ENCODE measurements around the gene TTC13. TPM values are rescaled to one million over a fixed set of nuclear protein-coding genes. Genes with fewer than 3 reads are reported as not detected.

TTC13 gene
- total and polyA plus RNA-seq, 10 of the 15 experiments (the other 5 are each of a cell fraction or from before 2014, with no cell fraction given) = 5.8 to 30.8 (median 18.5) TPM

DNA sequence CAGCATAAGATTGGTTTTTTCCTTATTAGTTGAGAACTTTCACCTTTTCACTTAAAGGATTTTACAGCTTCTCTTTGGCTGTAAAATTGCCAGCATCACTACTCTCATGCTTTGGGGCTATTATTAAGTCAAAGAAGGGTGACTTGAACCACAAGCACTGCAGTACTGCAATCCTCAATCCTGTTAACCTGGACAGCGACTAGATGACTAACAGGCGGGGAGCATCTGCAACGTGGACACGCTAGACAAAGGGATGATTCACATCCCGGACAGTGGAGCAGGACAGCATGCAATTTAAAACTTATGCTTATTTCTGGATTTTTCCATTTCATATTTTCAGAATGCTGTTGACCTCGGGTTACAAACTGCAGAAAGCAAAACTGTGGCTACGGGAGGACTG, 8.3 kb upstream of the TTC13 start:
- WGBS (ENCODE audit: insufficient coverage, insufficient replicate concordance, low lambda C conversion rate, missing lambda C conversion rate) = 92% methylated on average over 7 of the region's 7 CpGs
- Histone ChIP-seq H2AFZ (ENCODE audit: control insufficient read depth, low read depth, low read length) (no peak overlapping the region), H3K27me3 (replicated peaks in 1 of 2; ENCODE audit: control insufficient read depth in 2 of 2, insufficient read depth in 2 of 2, low read length in 1 of 2) (no peaks in the 10 kb centered on the region), H3K9me3 (replicated peaks; ENCODE audit: control insufficient read depth, insufficient read depth, low read length) (no peaks in the 10 kb centered on the region), H3K4me2 (ENCODE audit: control insufficient read depth, insufficient read depth) (no peak overlapping the region), H3K4me3 (no peak overlapping the region), H3K9ac (ENCODE audit: control insufficient read depth, insufficient read depth, low read length) (no peak overlapping the region), H3K79me2 (ENCODE audit: control insufficient read depth, insufficient read depth, low read length) (peaks cover 2% of the 10 kb centered on the region; the same call in 1 of the 2 replicates), H4K20me1 (ENCODE audit: control insufficient read depth, insufficient read depth) (no peaks in the 10 kb centered on the region), H3K36me3 (ENCODE audit: control insufficient read depth in 2 of 2, insufficient read depth in 2 of 2, low read length in 1 of 2) (peaks cover 0 to 6% of the 10 kb centered on the region in 2 experiments; a peak in 2 of 4 replicates), H3K27ac (ENCODE audit: control insufficient read depth, insufficient read depth) (no peak overlapping the region), H3K4me1 (ENCODE audit: control insufficient read depth, insufficient read depth, low read length) (no peaks in the 10 kb centered on the region)
- ChIA-PET POLR2A (no interaction called here), SMC1A (ENCODE audit: uncharacterized antibody, unreplicated experiment) (interaction anchor here (1.2 kb wide), 1 partner anchor 11 kb away, joined by 3 read pairs; no protein-coding TSS in a partner anchor), CTCF (no interaction called here), RAD21 (ENCODE audit: unreplicated experiment) (no interaction called here)
- FAIRE-seq (no peak), ATAC-seq (no peak), DNase-seq (ENCODE audit: low read depth, low spot score) (no peak)
- intact Hi-C loops (cut with micrococcal nuclease; ENCODE audit: unreplicated experiment) (no loop called here), in situ Hi-C loops (cut with MboI) (no loop called here)
- TF ChIP-seq BMI1 (IDR thresholded peaks at IDR 0.05; ENCODE audit: borderline replicate concordance) = no peak
- TF ChIP-seq, protein P1, sequence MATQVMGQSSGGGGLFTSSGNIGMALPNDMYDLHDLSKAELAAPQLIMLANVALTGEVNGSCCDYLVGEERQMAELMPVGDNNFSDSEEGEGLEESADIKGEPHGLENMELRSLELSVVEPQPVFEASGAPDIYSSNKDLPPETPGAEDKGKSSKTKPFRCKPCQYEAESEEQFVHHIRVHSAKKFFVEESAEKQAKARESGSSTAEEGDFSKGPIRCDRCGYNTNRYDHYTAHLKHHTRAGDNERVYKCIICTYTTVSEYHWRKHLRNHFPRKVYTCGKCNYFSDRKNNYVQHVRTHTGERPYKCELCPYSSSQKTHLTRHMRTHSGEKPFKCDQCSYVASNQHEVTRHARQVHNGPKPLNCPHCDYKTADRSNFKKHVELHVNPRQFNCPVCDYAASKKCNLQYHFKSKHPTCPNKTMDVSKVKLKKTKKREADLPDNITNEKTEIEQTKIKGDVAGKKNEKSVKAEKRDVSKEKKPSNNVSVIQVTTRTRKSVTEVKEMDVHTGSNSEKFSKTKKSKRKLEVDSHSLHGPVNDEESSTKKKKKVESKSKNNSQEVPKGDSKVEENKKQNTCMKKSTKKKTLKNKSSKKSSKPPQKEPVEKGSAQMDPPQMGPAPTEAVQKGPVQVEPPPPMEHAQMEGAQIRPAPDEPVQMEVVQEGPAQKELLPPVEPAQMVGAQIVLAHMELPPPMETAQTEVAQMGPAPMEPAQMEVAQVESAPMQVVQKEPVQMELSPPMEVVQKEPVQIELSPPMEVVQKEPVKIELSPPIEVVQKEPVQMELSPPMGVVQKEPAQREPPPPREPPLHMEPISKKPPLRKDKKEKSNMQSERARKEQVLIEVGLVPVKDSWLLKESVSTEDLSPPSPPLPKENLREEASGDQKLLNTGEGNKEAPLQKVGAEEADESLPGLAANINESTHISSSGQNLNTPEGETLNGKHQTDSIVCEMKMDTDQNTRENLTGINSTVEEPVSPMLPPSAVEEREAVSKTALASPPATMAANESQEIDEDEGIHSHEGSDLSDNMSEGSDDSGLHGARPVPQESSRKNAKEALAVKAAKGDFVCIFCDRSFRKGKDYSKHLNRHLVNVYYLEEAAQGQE (IDR thresholded peaks at IDR 0.05; ENCODE audit: low read depth, low read length) = no peak
- TF ChIP-seq POLR2AphosphoS2 (IDR thresholded peaks at IDR 0.05; ENCODE audit: low read depth, low read length) = no peak
- TF ChIP-seq, protein P2, sequence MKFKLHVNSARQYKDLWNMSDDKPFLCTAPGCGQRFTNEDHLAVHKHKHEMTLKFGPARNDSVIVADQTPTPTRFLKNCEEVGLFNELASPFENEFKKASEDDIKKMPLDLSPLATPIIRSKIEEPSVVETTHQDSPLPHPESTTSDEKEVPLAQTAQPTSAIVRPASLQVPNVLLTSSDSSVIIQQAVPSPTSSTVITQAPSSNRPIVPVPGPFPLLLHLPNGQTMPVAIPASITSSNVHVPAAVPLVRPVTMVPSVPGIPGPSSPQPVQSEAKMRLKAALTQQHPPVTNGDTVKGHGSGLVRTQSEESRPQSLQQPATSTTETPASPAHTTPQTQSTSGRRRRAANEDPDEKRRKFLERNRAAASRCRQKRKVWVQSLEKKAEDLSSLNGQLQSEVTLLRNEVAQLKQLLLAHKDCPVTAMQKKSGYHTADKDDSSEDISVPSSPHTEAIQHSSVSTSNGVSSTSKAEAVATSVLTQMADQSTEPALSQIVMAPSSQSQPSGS (IDR thresholded peaks at IDR 0.05; ENCODE audit: low read length) = no peak
- no peak for TF ChIP-seq STAT1 (conservative IDR thresholded peaks at IDR 0.05)
- TF ChIP-seq YBX1 (IDR thresholded peaks at IDR 0.05) = no peak
- no peak for TF ChIP-seq PAX8 (IDR thresholded peaks at IDR 0.05)
- TF ChIP-seq ZNF384 (IDR thresholded peaks at IDR 0.05; ENCODE audit: borderline replicate concordance, low read depth, low read length) = no peak
- no peak for TF ChIP-seq SREBF1 (IDR thresholded peaks at IDR 0.05; ENCODE audit: low read length)
- TF ChIP-seq ZSCAN29 (IDR thresholded peaks at IDR 0.05) = no peak
- TF ChIP-seq, protein P3, sequence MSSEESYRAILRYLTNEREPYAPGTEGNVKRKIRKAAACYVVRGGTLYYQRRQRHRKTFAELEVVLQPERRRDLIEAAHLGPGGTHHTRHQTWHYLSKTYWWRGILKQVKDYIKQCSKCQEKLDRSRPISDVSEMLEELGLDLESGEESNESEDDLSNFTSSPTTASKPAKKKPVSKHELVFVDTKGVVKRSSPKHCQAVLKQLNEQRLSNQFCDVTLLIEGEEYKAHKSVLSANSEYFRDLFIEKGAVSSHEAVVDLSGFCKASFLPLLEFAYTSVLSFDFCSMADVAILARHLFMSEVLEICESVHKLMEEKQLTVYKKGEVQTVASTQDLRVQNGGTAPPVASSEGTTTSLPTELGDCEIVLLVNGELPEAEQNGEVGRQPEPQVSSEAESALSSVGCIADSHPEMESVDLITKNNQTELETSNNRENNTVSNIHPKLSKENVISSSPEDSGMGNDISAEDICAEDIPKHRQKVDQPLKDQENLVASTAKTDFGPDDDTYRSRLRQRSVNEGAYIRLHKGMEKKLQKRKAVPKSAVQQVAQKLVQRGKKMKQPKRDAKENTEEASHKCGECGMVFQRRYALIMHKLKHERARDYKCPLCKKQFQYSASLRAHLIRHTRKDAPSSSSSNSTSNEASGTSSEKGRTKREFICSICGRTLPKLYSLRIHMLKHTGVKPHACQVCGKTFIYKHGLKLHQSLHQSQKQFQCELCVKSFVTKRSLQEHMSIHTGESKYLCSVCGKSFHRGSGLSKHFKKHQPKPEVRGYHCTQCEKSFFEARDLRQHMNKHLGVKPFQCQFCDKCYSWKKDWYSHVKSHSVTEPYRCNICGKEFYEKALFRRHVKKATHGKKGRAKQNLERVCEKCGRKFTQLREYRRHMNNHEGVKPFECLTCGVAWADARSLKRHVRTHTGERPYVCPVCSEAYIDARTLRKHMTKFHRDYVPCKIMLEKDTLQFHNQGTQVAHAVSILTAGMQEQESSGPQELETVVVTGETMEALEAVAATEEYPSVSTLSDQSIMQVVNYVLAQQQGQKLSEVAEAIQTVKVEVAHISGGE (CRISPR knock-in tag; IDR thresholded peaks at IDR 0.05) = no peak
- TF ChIP-seq NBN (IDR thresholded peaks at IDR 0.05) = no peak
- TF ChIP-seq MYC (IDR thresholded peaks at IDR 0.05; ENCODE audit: insufficient read depth, insufficient read length, insufficient replicate concordance, low read length, severe bottlenecking) = no peak
- no peak for TF ChIP-seq HCFC1 (IDR thresholded peaks at IDR 0.05; ENCODE audit: low read length)
- TF ChIP-seq TCF3 (IDR thresholded peaks at IDR 0.05; ENCODE audit: borderline replicate concordance, insufficient read depth, low read depth, low read length) = no peak
- no TSS peak for BruUV-seq (replicated peaks)

Measured in GM12878 (cell line).